GM19240 (cell line): Measurements from ENCODE around the gene SULT1C4.
"Not testable (repeated sequence)": the region's sequence is repeated elsewhere in the genome, so short reads cannot be mapped to it uniquely, and the experiment has no call there.

Source experiments
- DNase-seq: peaks from one replicate; pipeline ENCODE4 v3.0.0; 2011; ENCODE audit warnings: low spot score; ENCODE audit not compliant: insufficient read length

The SULT1C4 gene

GRCh38 chr2:108377815-108378630 is at the start of gene SULT1C4:
TSS of gene SULT1C4 (plus strand) at chr2:108377954. CDS start at chr2:108378338, 384 bp downstream.
- no peak for DNase-seq

- DNase-seq = no peak
Observed at GRCh38 chr2:108329771-108330170, 48.0 kb upstream of the SULT1C4 start.

GRCh38 chr2:108330979-108331378 is 46.8 kb upstream of the SULT1C4 start:
- DNase-seq = no peak

GRCh38 chr2:108345951-108346350 is 31.8 kb upstream of the SULT1C4 start:
- no peak for DNase-seq

GRCh38 chr2:108346827-108347226 is 30.9 kb upstream of the SULT1C4 start:
- DNase-seq = no peak

- DNase-seq = no peak
Observed at GRCh38 chr2:108347786-108348185, 30.0 kb upstream of the SULT1C4 start.

- DNase-seq = no peak
Observed at GRCh38 chr2:108348816-108349570, 28.8 kb upstream of the SULT1C4 start.

GRCh38 chr2:108349571-108349928 is 28.2 kb upstream of the SULT1C4 start:
- DNase-seq = no peak

GRCh38 chr2:108351889-108352288 is 25.9 kb upstream of the SULT1C4 start:
- DNase-seq = no peak

GRCh38 chr2:108354136-108354535 is 23.6 kb upstream of the SULT1C4 start:
- DNase-seq = no peak

GRCh38 chr2:108355906-108356734 is 21.6 kb upstream of the SULT1C4 start:
- no peak for DNase-seq

GRCh38 chr2:108359336-108359735 is 18.4 kb upstream of the SULT1C4 start:
- DNase-seq = not testable (repeated sequence)

- no peak for DNase-seq
Observed at GRCh38 chr2:108360776-108361468, 16.8 kb upstream of the SULT1C4 start.

GRCh38 chr2:108363024-108363907 is 14.5 kb upstream of the SULT1C4 start:
- no peak for DNase-seq

- no peak for DNase-seq
Observed at GRCh38 chr2:108363908-108364225, 13.9 kb upstream of the SULT1C4 start.

GRCh38 chr2:108364676-108365297 is 13.0 kb upstream of the SULT1C4 start:
- no peak for DNase-seq

- DNase-seq = no peak
Observed at GRCh38 chr2:108365656-108366055, 12.1 kb upstream of the SULT1C4 start.

- DNase-seq = no peak
Observed at GRCh38 chr2:108367014-108367413, 10.7 kb upstream of the SULT1C4 start.

- DNase-seq = no peak
Observed at GRCh38 chr2:108367561-108368175, 10.1 kb upstream of the SULT1C4 start.
